Colonic mucosa (tissue), 4 donors: ENCODE results near the gene RBBP8NL. TPM values are rescaled to one million over a fixed set of nuclear protein-coding genes. Genes with fewer than 3 reads are reported as not detected.

Experiments
- DNase-seq: peaks from one replicate; pipeline ENCODE4 v3.0.0-alpha.2; 2020
- H3K27ac ChIP-seq: fragments of 200-600 bp; one replicate; pipeline ENCODE4 v1.8.0; 2021
- H3K27me3 ChIP-seq: fragments of 200-600 bp; one replicate; pipeline ENCODE4 v1.8.0; 2021
- H3K36me3 ChIP-seq: fragments of 200-600 bp; one replicate; pipeline ENCODE4 v1.8.0; 2021
- H3K4me1 ChIP-seq: fragments of 200-600 bp; one replicate; pipeline ENCODE4 v1.8.0; 2021; ENCODE audit warnings: mild to moderate bottlenecking
- H3K4me3 ChIP-seq: fragments of 200-600 bp; one replicate; pipeline ENCODE4 v1.8.0; 2021
- H3K9ac ChIP-seq, 2 donors: one replicate each; pipeline ENCODE4 v1.7.0; 2013; ENCODE audit warnings: control low read depth in 2 of 2, low read depth in 2 of 2, low read length in 2 of 2
- H3K9me3 ChIP-seq: fragments of 200-600 bp; one replicate; pipeline ENCODE4 v1.8.0; 2021
- CTCF ChIP-seq: fragments of 200-600 bp; IDR thresholded peaks from one replicate; pipeline ENCODE4 v1.8.0; 2022; ENCODE audit warnings: antibody characterized with exemption, mild to moderate bottlenecking
- intact Hi-C: fragments of 100-400 bp; cut with DNase I; formaldehyde crosslinking; loops from one replicate; pipeline ENCODE4 v1.14.1; 2022
- total RNA-seq, 2 donors: library from RNA; stranded (reverse); fragmentation: NEBNext Ultra II Directional in 1 of 2; extraction: Animal tissue kit (Norgen Biotek cat#: 25700) in 1 of 2; gene quantifications; one replicate each; pipeline ENCODE4 v1.2.1, GENCODE V29; 2021
- donor health status: healthy.
- donor health status: DM: no; HTN: no; CAD: no.
- donor health status: DM: no; HTN: no; CAD: no.

Gene RBBP8NL
- total RNA-seq, 2 donors from 2014 or later: 5.9 to 12.5 TPM

- Histone ChIP-seq H3K4me3 (no peak overlapping the region), H3K9ac (no peak overlapping the region), H3K36me3 (no peaks in the 10 kb centered on the region), H3K4me1 (no peaks in the 10 kb centered on the region), H3K27me3 (peaks cover 50% of the 10 kb centered on the region), H3K9me3 (no peaks in the 10 kb centered on the region), H3K27ac (no peak overlapping the region)
- DNase-seq: no peak
- intact Hi-C loops: no loop called here
- no peak for TF ChIP-seq CTCF
Measured at GRCh38 chr20:62473717-62474603, 46.6 kb upstream of the RBBP8NL start.

GRCh38 chr20:62472941-62473585, 45.7 kb upstream of the RBBP8NL start:
- Histone ChIP-seq H3K4me3 (no peak overlapping the region), H3K27me3 (peaks cover 41% of the 10 kb centered on the region), H3K9me3 (no peaks in the 10 kb centered on the region), H3K4me1 (no peaks in the 10 kb centered on the region), H3K36me3 (no peaks in the 10 kb centered on the region), H3K27ac (no peak overlapping the region), H3K9ac (no peak overlapping the region)
- no peak for DNase-seq
- intact Hi-C loops: no loop called here
- TF ChIP-seq CTCF: no peak

GRCh38 chr20:62472138-62472940, 45.0 kb upstream of the RBBP8NL start:
- TF ChIP-seq CTCF: no peak
- DNase-seq: no peak
- Histone ChIP-seq H3K36me3 (no peaks in the 10 kb centered on the region), H3K27ac (no peak overlapping the region), H3K9me3 (no peaks in the 10 kb centered on the region), H3K4me1 (no peaks in the 10 kb centered on the region), H3K4me3 (no peak overlapping the region), H3K27me3 (peaks cover 34% of the 10 kb centered on the region), H3K9ac (no peak overlapping the region)
- intact Hi-C loops: no loop called here

GRCh38 chr20:62470459-62470858, 43.1 kb upstream of the RBBP8NL start:
- DNase-seq: no peak
- Histone ChIP-seq H3K27me3 (peaks cover 22% of the 10 kb centered on the region), H3K9ac (no peak overlapping the region)

More at GRCh38 chr20:62470459-62470858, 43.1 kb upstream of the RBBP8NL start:
- intact Hi-C loops: no loop called here
- no peaks in the 10 kb centered on the region for H3K36me3 ChIP-seq
- no peaks in the 10 kb centered on the region for H3K9me3 ChIP-seq
- H3K4me3 ChIP-seq: no peak overlapping the region
- no peak for TF ChIP-seq CTCF
- H3K4me1 ChIP-seq: no peaks in the 10 kb centered on the region
- no peak overlapping the region for H3K27ac ChIP-seq
